Smooth muscle cell (in vitro differentiated cells): ENCODE data around the gene ENDOD1. TPM values are rescaled to one million over a fixed set of nuclear protein-coding genes. Genes with fewer than 3 reads are reported as not detected.

Experiments used
- DNase-seq: peaks from one replicate; lab custom pipeline; 2025; ENCODE audit not compliant: unreplicated experiment; lab: John Stamatoyannopoulos, UW
- H2AFZ ChIP-seq: fragments of 200-600 bp; sonication (generic); 2 replicates; pipeline ENCODE4 v1.6.0; 2016; ENCODE audit warnings: antibody characterized with exemption, low read depth, mild to moderate bottlenecking
- H3F3A ChIP-seq: fragments of 200-600 bp; sonication (generic); 2 replicates; pipeline ENCODE4 v1.6.0; 2017; ENCODE audit warnings: antibody characterized with exemption, low read depth
- H3K27ac ChIP-seq: fragments of 200-600 bp; sonication (generic); 2 replicates; pipeline ENCODE4 v1.5.1; 2016; ENCODE audit warnings: low read depth, mild to moderate bottlenecking
- H3K27me3 ChIP-seq: fragments of 200-600 bp; sonication (generic); 2 replicates; pipeline ENCODE4 v1.6.1; 2016; ENCODE audit warnings: low read depth, mild to moderate bottlenecking
- H3K36me3 ChIP-seq: fragments of 200-600 bp; sonication (generic); 2 replicates; pipeline ENCODE4 v1.5.1; 2016; ENCODE audit warnings: low read depth
- H3K4me1 ChIP-seq: fragments of 200-600 bp; sonication (generic); 2 replicates; pipeline ENCODE4 v1.5.1; 2016; ENCODE audit warnings: low read depth
- H3K4me2 ChIP-seq: fragments of 200-600 bp; sonication (generic); 2 replicates; pipeline ENCODE4 v1.6.0; 2016; ENCODE audit warnings: mild to moderate bottlenecking
- H3K4me3 ChIP-seq: fragments of 200-600 bp; sonication (generic); 2 replicates; pipeline ENCODE4 v1.5.1; 2016; ENCODE audit warnings: mild to moderate bottlenecking
- H3K79me2 ChIP-seq: fragments of 200-600 bp; sonication (generic); 2 replicates; pipeline ENCODE4 v1.6.0; 2016; ENCODE audit warnings: low read depth, mild to moderate bottlenecking
- H3K9ac ChIP-seq: fragments of 200-600 bp; sonication (generic); 2 replicates; pipeline ENCODE4 v1.6.0; 2016; ENCODE audit warnings: low read depth
- H3K9me3 ChIP-seq: fragments of 200-600 bp; sonication (generic); replicated peaks from 2 replicates; pipeline ENCODE4 v1.5.1; 2016; ENCODE audit warnings: low read depth
- H4K20me1 ChIP-seq: fragments of 200-600 bp; sonication (generic); 2 replicates; pipeline ENCODE4 v1.6.0; 2016; ENCODE audit warnings: low read depth
- WGBS: methylation state at CpG from one replicate; pipeline ENCODE4 v1.1.7; 2016; ENCODE audit warnings: low lambda C conversion rate; 5-methylcytosine and 5-hydroxymethylcytosine counted together
- polyA plus RNA-seq: library from polyadenylated mRNA; unstranded; fragments of >200 nt; fragmentation: Nextera tagmentation; extraction: Ambion mirVana; gene quantifications from 2 replicates; pipeline ENCODE4 v1.2.1, GENCODE V29; 2016
- total RNA-seq: library from RNA; depleted of rRNA; stranded (reverse); fragments of >200 nt; gene quantifications from 2 replicates; pipeline ENCODE4 v1.2.3, GENCODE V29; 2014
- TF ChIP-seq, protein P1 (sequence below): fragments of 200-600 bp; sonication (generic); IDR thresholded peaks from 2 replicates; pipeline ENCODE4 v1.5.1; 2017; ENCODE audit warnings: borderline replicate concordance, mild to moderate bottlenecking, antibody characterized with exemption; ENCODE audit not compliant: insufficient read depth, poor library complexity, severe bottlenecking

ENDOD1 gene
- total and polyA plus RNA-seq, 2 experiments from 2014 or later, result 44.8 to 125 TPM

DNA sequence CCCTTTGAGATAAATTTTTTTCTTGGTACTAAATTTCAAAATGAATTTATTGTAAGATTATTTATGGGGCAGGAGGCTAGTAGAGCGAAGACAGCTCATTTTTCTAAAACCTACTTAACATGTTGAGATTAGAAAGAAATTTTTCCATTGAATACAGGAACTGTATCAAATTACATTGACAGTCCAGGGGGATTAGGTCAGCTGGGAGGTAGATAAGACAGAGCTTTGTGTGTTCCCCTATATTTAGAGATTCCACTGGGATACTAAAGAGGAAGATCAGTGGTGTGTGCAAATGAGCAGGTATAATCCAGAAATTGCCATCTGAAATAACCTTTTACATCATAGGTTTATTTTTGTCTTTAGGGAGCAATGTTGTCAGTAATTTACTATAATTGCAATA lies 32.1 kb downstream of the ENDOD1 start:
- no peaks in the 10 kb centered on the region for H3K36me3 ChIP-seq

DNA sequence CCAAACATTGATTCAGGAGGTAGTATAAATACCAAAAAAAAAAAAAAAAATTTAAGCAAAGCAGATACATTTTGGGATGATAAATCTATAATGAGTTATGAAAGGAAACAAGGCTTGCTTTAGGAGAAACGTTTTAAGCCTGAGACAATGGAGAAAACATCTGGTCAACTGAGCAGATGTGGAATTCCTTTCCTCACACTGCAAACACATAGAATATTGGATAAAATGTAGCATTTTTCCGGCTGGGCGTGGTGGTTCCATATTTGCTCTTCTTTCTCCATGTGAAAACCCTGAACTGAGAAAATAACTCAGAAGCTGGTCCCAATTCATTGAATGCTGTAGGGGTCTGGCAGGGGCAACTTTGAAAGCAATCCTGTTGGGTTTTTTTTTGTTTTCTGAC lies 33.9 kb downstream of the ENDOD1 start:
- peaks cover 14% of the 10 kb centered on the region for H4K20me1 ChIP-seq
- H3K4me3 ChIP-seq, result no peak overlapping the region
- H3K27me3 ChIP-seq, result no peaks in the 10 kb centered on the region
- H3K27ac ChIP-seq, result no peak overlapping the region
- H3K36me3 ChIP-seq, result no peaks in the 10 kb centered on the region
- peaks cover 6% of the 10 kb centered on the region for H3K4me1 ChIP-seq
- H3K4me2 ChIP-seq, result no peak overlapping the region
- TF ChIP-seq, protein P1, sequence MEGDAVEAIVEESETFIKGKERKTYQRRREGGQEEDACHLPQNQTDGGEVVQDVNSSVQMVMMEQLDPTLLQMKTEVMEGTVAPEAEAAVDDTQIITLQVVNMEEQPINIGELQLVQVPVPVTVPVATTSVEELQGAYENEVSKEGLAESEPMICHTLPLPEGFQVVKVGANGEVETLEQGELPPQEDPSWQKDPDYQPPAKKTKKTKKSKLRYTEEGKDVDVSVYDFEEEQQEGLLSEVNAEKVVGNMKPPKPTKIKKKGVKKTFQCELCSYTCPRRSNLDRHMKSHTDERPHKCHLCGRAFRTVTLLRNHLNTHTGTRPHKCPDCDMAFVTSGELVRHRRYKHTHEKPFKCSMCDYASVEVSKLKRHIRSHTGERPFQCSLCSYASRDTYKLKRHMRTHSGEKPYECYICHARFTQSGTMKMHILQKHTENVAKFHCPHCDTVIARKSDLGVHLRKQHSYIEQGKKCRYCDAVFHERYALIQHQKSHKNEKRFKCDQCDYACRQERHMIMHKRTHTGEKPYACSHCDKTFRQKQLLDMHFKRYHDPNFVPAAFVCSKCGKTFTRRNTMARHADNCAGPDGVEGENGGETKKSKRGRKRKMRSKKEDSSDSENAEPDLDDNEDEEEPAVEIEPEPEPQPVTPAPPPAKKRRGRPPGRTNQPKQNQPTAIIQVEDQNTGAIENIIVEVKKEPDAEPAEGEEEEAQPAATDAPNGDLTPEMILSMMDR, result no peak
- no peaks in the 10 kb centered on the region for H3K9me3 ChIP-seq
- H3F3A ChIP-seq, result no peaks in the 10 kb centered on the region
- no peak overlapping the region for H2AFZ ChIP-seq
- 80% methylated on average over 3 of the region's 3 CpGs for WGBS
- H3K9ac ChIP-seq, result no peak overlapping the region
- H3K79me2 ChIP-seq, result peaks cover 82% of the 10 kb centered on the region
- DNase-seq, result no peak

More for the DNA sequence above, 32.1 kb downstream of the ENDOD1 start:
- no peak overlapping the region for H2AFZ ChIP-seq
- H3K4me2 ChIP-seq, result no peak overlapping the region
- no peak for DNase-seq
- peaks cover 6% of the 10 kb centered on the region for H3K4me1 ChIP-seq
- WGBS, result 90% methylated on average over 1 of the region's 1 CpG
- H3K27ac ChIP-seq, result peak overlapping the region; percentile 0
- TF ChIP-seq, protein P1, result no peak
- H3F3A ChIP-seq, result no peaks in the 10 kb centered on the region
- H3K9me3 ChIP-seq, result no peaks in the 10 kb centered on the region
- H3K9ac ChIP-seq, result no peak overlapping the region
- peaks cover 92% of the 10 kb centered on the region for H3K79me2 ChIP-seq
- H3K27me3 ChIP-seq, result no peaks in the 10 kb centered on the region
- H3K4me3 ChIP-seq, result no peak overlapping the region
- peaks cover 14% of the 10 kb centered on the region for H4K20me1 ChIP-seq

DNA sequence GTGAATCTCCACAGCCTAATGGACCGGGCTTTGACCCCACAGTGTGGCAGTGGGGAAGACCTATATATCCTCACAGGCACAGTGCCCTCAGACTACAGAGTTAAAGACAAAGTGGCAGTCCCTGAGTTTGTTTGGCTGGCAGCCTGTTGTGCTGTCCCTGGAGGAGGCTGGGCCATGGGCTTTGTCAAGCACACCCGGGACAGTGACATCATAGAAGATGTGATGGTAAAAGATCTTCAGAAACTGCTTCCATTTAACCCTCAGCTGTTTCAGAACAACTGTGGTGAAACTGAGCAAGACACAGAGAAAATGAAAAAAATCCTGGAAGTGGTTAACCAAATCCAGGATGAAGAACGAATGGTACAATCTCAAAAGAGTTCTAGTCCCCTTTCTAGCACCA lies 39.0 kb downstream of the ENDOD1 start:
- peaks cover 4% of the 10 kb centered on the region for H3K36me3 ChIP-seq
- H3K9ac ChIP-seq, result no peak overlapping the region
- WGBS, result 91% methylated on average over 3 of the region's 3 CpGs
- H3K4me2 ChIP-seq, result no peak overlapping the region
- H3K79me2 ChIP-seq, result peaks cover 50% of the 10 kb centered on the region
- H3F3A ChIP-seq, result peaks cover 10% of the 10 kb centered on the region
- H3K9me3 ChIP-seq, result no peaks in the 10 kb centered on the region
- TF ChIP-seq, protein P1, result no peak
- DNase-seq, result no peak
- no peak overlapping the region for H3K27ac ChIP-seq
- H4K20me1 ChIP-seq, result no peaks in the 10 kb centered on the region
- no peak overlapping the region for H3K4me3 ChIP-seq
- H3K4me1 ChIP-seq, result peaks cover 6% of the 10 kb centered on the region
- H2AFZ ChIP-seq, result no peak overlapping the region
- no peaks in the 10 kb centered on the region for H3K27me3 ChIP-seq

DNA sequence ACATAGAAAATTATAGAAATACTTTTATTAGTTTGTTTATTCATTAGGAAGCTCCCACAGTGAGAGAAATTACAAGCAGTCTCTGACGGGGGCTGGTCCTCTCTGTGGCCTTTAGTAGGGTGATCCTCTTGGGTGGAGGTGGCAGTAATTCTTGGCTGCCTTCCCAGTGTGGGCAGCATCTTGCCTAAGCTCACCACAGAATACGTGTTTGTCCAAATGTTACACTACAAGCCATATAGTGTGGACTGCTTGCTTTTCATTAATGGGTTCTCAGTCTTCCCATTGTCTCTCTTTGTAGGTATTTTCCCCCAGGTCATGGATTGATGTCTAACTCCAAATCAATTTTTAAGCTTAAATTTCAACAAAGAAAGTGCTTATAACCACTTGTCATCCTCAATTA lies 43.3 kb downstream of the ENDOD1 start:
- 28% methylated on average over 2 of the region's 2 CpGs for WGBS
- H3K9ac ChIP-seq, result no peak overlapping the region
- H3K27ac ChIP-seq, result peak overlapping the region; percentile 95

More for the DNA sequence above, 43.3 kb downstream of the ENDOD1 start:
- Histone ChIP-seq H3K9me3 (no peaks in the 10 kb centered on the region), H4K20me1 (no peaks in the 10 kb centered on the region), H3K36me3 (peaks cover 4% of the 10 kb centered on the region), H3K4me2 (peak overlapping the region; percentile 57), H3K4me1 (peaks cover 13% of the 10 kb centered on the region), H3K27me3 (no peaks in the 10 kb centered on the region), H3F3A (peaks cover 43% of the 10 kb centered on the region), H3K4me3 (no peak overlapping the region), H3K79me2 (peaks cover 18% of the 10 kb centered on the region), H2AFZ (no peak overlapping the region)
- TF ChIP-seq, protein P1, result no peak
- DNase-seq, result no peak
